ENCODE measurements around the gene CATSPER1.

The CATSPER1 gene

GRCh38 chr11:65981101-65981740 lies 45.1 kb downstream of the CATSPER1 start:
- TF ChIP-seq CTCF (IDR thresholded peaks at IDR 0.05; ENCODE audit: poor library complexity, severe bottlenecking), result no peak
- Histone ChIP-seq H3K27me3 (ENCODE audit: insufficient read depth, poor library complexity, severe bottlenecking) (no peaks in the 10 kb centered on the region), H3K9me3 (ENCODE audit: severe bottlenecking) (no peaks in the 10 kb centered on the region), H3K27ac (ENCODE audit: poor library complexity, severe bottlenecking) (no peak overlapping the region), H3K36me3 (ENCODE audit: low read depth) (peaks cover 27% of the 10 kb centered on the region), H3K4me1 (ENCODE audit: insufficient read depth, poor library complexity, severe bottlenecking) (no peaks in the 10 kb centered on the region), H3K4me3 (ENCODE audit: severe bottlenecking) (no peak overlapping the region)
- DNase-seq (ENCODE audit: low spot score) (no peak), ATAC-seq (ENCODE audit: low read depth) (peak; percentile 5; the same call in 1 of the 3 replicates)

GRCh38 chr11:65979261-65979759 lies 47.0 kb downstream of the CATSPER1 start:
- Histone ChIP-seq H3K4me3 (ENCODE audit: severe bottlenecking) (no peak overlapping the region), H3K27me3 (ENCODE audit: insufficient read depth, poor library complexity, severe bottlenecking) (no peaks in the 10 kb centered on the region), H3K9me3 (ENCODE audit: severe bottlenecking) (no peaks in the 10 kb centered on the region), H3K27ac (ENCODE audit: poor library complexity, severe bottlenecking) (no peak overlapping the region), H3K36me3 (ENCODE audit: low read depth) (peaks cover 33% of the 10 kb centered on the region), H3K4me1 (ENCODE audit: insufficient read depth, poor library complexity, severe bottlenecking) (no peaks in the 10 kb centered on the region)
- DNase-seq (ENCODE audit: low spot score) (no peak), ATAC-seq (ENCODE audit: low read depth) (peak; percentile 9; the same call in 1 of the 3 replicates)
- no peak for TF ChIP-seq CTCF (IDR thresholded peaks at IDR 0.05; ENCODE audit: poor library complexity, severe bottlenecking)

GRCh38 chr11:65978391-65979238 lies 47.7 kb downstream of the CATSPER1 start:
- TF ChIP-seq CTCF (IDR thresholded peaks at IDR 0.05; ENCODE audit: poor library complexity, severe bottlenecking), result no peak
- ATAC-seq (ENCODE audit: low read depth) (no peak), DNase-seq (ENCODE audit: low spot score) (no peak)
- no peaks in the 10 kb centered on the region for H3K9me3 ChIP-seq (ENCODE audit: severe bottlenecking)
- peaks cover 33% of the 10 kb centered on the region for H3K36me3 ChIP-seq (ENCODE audit: low read depth)
- H3K4me3 ChIP-seq (ENCODE audit: severe bottlenecking), result no peak overlapping the region
- no peaks in the 10 kb centered on the region for H3K4me1 ChIP-seq (ENCODE audit: insufficient read depth, poor library complexity, severe bottlenecking)
- H3K27me3 ChIP-seq (ENCODE audit: insufficient read depth, poor library complexity, severe bottlenecking), result no peaks in the 10 kb centered on the region
- no peak overlapping the region for H3K27ac ChIP-seq (ENCODE audit: poor library complexity, severe bottlenecking)

GRCh38 chr11:65977621-65978390 lies 48.5 kb downstream of the CATSPER1 start:
- H3K27me3 ChIP-seq (ENCODE audit: insufficient read depth, poor library complexity, severe bottlenecking), result no peaks in the 10 kb centered on the region
- no peak overlapping the region for H3K4me3 ChIP-seq (ENCODE audit: severe bottlenecking)
- peaks cover 37% of the 10 kb centered on the region for H3K36me3 ChIP-seq (ENCODE audit: low read depth)
- ATAC-seq (ENCODE audit: low read depth) (no peak), DNase-seq (ENCODE audit: low spot score) (no peak)
- H3K9me3 ChIP-seq (ENCODE audit: severe bottlenecking), result no peaks in the 10 kb centered on the region
- no peaks in the 10 kb centered on the region for H3K4me1 ChIP-seq (ENCODE audit: insufficient read depth, poor library complexity, severe bottlenecking)
- no peak for TF ChIP-seq CTCF (IDR thresholded peaks at IDR 0.05; ENCODE audit: poor library complexity, severe bottlenecking)
- no peak overlapping the region for H3K27ac ChIP-seq (ENCODE audit: poor library complexity, severe bottlenecking)
